RWPE2 (cell line): ENCODE results near the gene RPL13.

Experiments used
- ATAC-seq: fragments of 200-7000 bp; cut with Tn5 transposase; 3 replicates; pipeline ENCODE4 v1.9.1; 2021; ENCODE audit warnings: low read depth
- DNase-seq: peaks from one replicate; pipeline ENCODE4 v3.0.0-alpha.2; 2020; ENCODE audit warnings: low spot score
- H3K27ac ChIP-seq: fragments of 450-650 bp; 2 replicates; pipeline ENCODE4 v1.5.1; 2017; ENCODE audit warnings: mild to moderate bottlenecking; ENCODE audit not compliant: poor library complexity, severe bottlenecking
- H3K27me3 ChIP-seq: fragments of 250-450 bp; sonication (Bioruptor Pico); 2 replicates; pipeline ENCODE4 v1.5.1; 2021; ENCODE audit warnings: mild to moderate bottlenecking, moderate library complexity; ENCODE audit not compliant: insufficient read depth, poor library complexity, severe bottlenecking
- H3K36me3 ChIP-seq: fragments of 250-450 bp; sonication (Bioruptor Pico); 2 replicates; pipeline ENCODE4 v1.5.1; 2020; ENCODE audit warnings: low read depth, mild to moderate bottlenecking, moderate library complexity
- H3K4me1 ChIP-seq: fragments of 250-450 bp; sonication (Bioruptor Pico); 2 replicates; pipeline ENCODE4 v1.5.1; 2021; ENCODE audit warnings: mild to moderate bottlenecking, moderate library complexity; ENCODE audit not compliant: insufficient read depth, poor library complexity, severe bottlenecking
- H3K4me3 ChIP-seq: fragments of 250-450 bp; sonication (Bioruptor Pico); 2 replicates; pipeline ENCODE4 v1.5.1; 2021; ENCODE audit warnings: mild to moderate bottlenecking, moderate library complexity; ENCODE audit not compliant: severe bottlenecking
- H3K9me3 ChIP-seq: fragments of 250-450 bp; sonication (Bioruptor Pico); 2 replicates; pipeline ENCODE4 v1.5.1; 2021; ENCODE audit warnings: mild to moderate bottlenecking, moderate library complexity; ENCODE audit not compliant: severe bottlenecking
- TF ChIP-seq, protein P1 (sequence below): fragments of 450-650 bp; IDR thresholded peaks from one replicate; pipeline ENCODE4 v1.5.1; 2017; ENCODE audit warnings: mild to moderate bottlenecking, moderate library complexity; ENCODE audit not compliant: poor library complexity, severe bottlenecking

RPL13 gene

GRCh38 chr16:89600956-89601355 lies 40.5 kb downstream of the RPL13 start:
- Histone ChIP-seq H3K4me1 (peaks cover 17% of the 10 kb centered on the region), H3K4me3 (no peak overlapping the region), H3K9me3 (no peaks in the 10 kb centered on the region), H3K36me3 (no peaks in the 10 kb centered on the region; the same call in 1 of the 2 replicates), H3K27ac (no peak overlapping the region), H3K27me3 (no peaks in the 10 kb centered on the region)
- TF ChIP-seq, protein P1, sequence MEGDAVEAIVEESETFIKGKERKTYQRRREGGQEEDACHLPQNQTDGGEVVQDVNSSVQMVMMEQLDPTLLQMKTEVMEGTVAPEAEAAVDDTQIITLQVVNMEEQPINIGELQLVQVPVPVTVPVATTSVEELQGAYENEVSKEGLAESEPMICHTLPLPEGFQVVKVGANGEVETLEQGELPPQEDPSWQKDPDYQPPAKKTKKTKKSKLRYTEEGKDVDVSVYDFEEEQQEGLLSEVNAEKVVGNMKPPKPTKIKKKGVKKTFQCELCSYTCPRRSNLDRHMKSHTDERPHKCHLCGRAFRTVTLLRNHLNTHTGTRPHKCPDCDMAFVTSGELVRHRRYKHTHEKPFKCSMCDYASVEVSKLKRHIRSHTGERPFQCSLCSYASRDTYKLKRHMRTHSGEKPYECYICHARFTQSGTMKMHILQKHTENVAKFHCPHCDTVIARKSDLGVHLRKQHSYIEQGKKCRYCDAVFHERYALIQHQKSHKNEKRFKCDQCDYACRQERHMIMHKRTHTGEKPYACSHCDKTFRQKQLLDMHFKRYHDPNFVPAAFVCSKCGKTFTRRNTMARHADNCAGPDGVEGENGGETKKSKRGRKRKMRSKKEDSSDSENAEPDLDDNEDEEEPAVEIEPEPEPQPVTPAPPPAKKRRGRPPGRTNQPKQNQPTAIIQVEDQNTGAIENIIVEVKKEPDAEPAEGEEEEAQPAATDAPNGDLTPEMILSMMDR: no peak
- DNase-seq (peak; percentile 37), ATAC-seq (no peak)

DNA sequence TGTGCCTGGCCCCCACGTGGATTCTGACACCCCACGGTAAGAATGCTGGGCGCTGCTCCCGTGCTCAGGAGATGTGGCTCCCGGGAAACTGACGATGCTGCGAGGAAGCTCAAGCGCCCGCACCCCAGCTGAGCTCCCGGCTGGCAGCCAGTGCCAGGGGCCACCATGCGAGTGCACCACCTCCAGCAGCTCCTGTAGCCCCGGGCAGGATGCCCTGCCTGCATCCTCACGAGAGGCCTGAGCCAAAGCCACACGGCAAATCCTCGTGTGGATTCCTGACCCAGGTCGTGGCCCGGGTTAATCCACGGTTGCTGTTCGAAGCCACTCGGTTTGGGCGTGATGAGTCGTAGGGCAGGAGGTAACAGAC lies 41.4 kb downstream of the RPL13 start:
- no peak overlapping the region for H3K4me3 ChIP-seq
- no peaks in the 10 kb centered on the region for H3K27me3 ChIP-seq
- DNase-seq (peak; percentile 63), ATAC-seq (no peak)
- peaks cover 17% of the 10 kb centered on the region for H3K4me1 ChIP-seq
- H3K36me3 ChIP-seq: no peaks in the 10 kb centered on the region
- peak overlapping the region; percentile 66 for H3K27ac ChIP-seq
- TF ChIP-seq, protein P1: no peak
- no peaks in the 10 kb centered on the region for H3K9me3 ChIP-seq

GRCh38 chr16:89602273-89602951 lies 41.9 kb downstream of the RPL13 start:
- Histone ChIP-seq H3K36me3 (no peaks in the 10 kb centered on the region), H3K4me3 (no peak overlapping the region), H3K27me3 (no peaks in the 10 kb centered on the region), H3K27ac (peak overlapping the region; percentile 66), H3K4me1 (peaks cover 17% of the 10 kb centered on the region), H3K9me3 (no peaks in the 10 kb centered on the region)
- DNase-seq (peak; percentile 91), ATAC-seq (peak; percentile 94)
- TF ChIP-seq, protein P1: no peak

DNA sequence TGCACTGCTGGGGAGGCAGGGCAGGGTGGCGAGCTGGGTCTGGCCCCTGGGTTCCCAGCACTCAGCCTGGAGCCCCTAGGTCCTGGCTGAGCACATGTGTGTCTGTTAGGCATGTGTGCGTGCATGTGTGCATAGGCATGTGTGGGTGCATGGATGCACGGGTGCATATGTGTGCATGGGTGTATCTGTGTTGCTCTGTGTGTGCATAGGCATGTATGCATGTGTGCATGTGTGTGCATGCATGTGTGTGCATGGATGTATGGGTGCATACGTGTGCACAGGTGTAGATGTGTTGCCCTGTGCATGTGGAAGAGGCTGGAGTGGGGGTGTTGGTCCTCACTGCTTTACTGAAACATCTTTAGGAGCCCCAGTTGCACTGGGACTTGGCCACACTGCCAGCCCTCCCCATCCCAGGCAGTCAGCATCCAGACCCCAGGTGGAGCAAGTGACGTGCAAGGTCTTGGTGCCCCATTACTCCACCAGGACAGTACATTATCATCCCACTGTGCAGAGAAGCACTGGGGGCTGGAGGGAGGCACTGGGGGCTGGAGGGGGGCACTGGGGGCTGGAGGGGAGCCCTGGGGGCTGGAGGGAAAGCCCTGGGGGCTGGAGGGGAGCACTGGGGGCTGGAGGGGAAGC lies 42.6 kb downstream of the RPL13 start:
- TF ChIP-seq, protein P1: no peak
- ATAC-seq: peak; percentile 1; the same call in 1 of the 3 replicates
- Histone ChIP-seq H3K9me3 (no peaks in the 10 kb centered on the region), H3K4me3 (no peak overlapping the region), H3K27me3 (no peaks in the 10 kb centered on the region), H3K4me1 (peaks cover 17% of the 10 kb centered on the region), H3K27ac (peak overlapping the region; percentile 66), H3K36me3 (no peaks in the 10 kb centered on the region)
- peak; percentile 25 for DNase-seq

DNA sequence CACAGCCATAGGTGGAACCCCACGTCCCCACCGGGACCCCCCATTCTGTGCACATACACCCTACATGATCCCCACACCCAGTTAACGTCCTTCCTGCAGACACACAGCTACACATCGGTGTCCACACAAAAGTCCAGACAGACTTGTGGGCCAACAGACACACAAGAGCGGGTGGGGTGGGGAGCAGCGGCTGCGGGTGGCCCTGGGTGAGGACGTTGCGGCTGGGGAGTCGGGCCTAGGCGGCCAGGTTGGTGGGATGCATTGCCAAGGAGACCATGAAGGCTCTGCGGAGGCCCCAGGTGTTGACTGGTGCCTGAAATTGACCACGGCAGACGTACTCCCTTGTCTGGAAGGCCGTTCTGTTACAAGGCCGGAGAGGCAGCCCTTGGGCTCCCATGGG lies 44.3 kb downstream of the RPL13 start:
- ATAC-seq (no peak), DNase-seq (peak; percentile 65)
- H3K4me3 ChIP-seq: no peak overlapping the region
- H3K27ac ChIP-seq: no peak overlapping the region
- TF ChIP-seq, protein P1: no peak
- H3K9me3 ChIP-seq: no peaks in the 10 kb centered on the region
- no peaks in the 10 kb centered on the region for H3K36me3 ChIP-seq
- no peaks in the 10 kb centered on the region for H3K27me3 ChIP-seq
- H3K4me1 ChIP-seq: peaks cover 17% of the 10 kb centered on the region
